ENCODE measurements around the gene SMLR1.

The SMLR1 gene

GRCh38 chr6:130851026-130851425, 23.8 kb downstream of the SMLR1 start:
- in situ Hi-C loops (cut with MboI; ENCODE audit: low pct_unique_long_range_greater_than_20kb, low sequenced_read_pairs, unreplicated experiment), result no loop called here
- TF ChIP-seq CTCF (IDR thresholded peaks at IDR 0.05; ENCODE audit: extremely low read depth, insufficient read depth, missing control alignments), result no peak
- no peak for DNase-seq (ENCODE audit: low spot score)

GRCh38 chr6:130852844-130853554, 25.8 kb downstream of the SMLR1 start:
- no peak for DNase-seq (ENCODE audit: low spot score)
- in situ Hi-C loops (cut with MboI; ENCODE audit: low pct_unique_long_range_greater_than_20kb, low sequenced_read_pairs, unreplicated experiment), result no loop called here
- TF ChIP-seq CTCF (IDR thresholded peaks at IDR 0.05; ENCODE audit: extremely low read depth, insufficient read depth, missing control alignments), result no peak

- in situ Hi-C loops (cut with MboI; ENCODE audit: low pct_unique_long_range_greater_than_20kb, low sequenced_read_pairs, unreplicated experiment), result no loop called here
- no peak for TF ChIP-seq CTCF (IDR thresholded peaks at IDR 0.05; ENCODE audit: extremely low read depth, insufficient read depth, missing control alignments)
- no peak for DNase-seq (ENCODE audit: low spot score)
Measured at GRCh38 chr6:130853555-130854183, 26.5 kb downstream of the SMLR1 start.

- DNase-seq (ENCODE audit: low spot score), result no peak
- no peak for TF ChIP-seq CTCF (IDR thresholded peaks at IDR 0.05; ENCODE audit: extremely low read depth, insufficient read depth, missing control alignments)
- in situ Hi-C loops (cut with MboI; ENCODE audit: low pct_unique_long_range_greater_than_20kb, low sequenced_read_pairs, unreplicated experiment), result no loop called here
Measured at GRCh38 chr6:130858054-130858453, 30.8 kb downstream of the SMLR1 start.

- no peak for TF ChIP-seq CTCF (IDR thresholded peaks at IDR 0.05; ENCODE audit: extremely low read depth, insufficient read depth, missing control alignments)
- in situ Hi-C loops (cut with MboI; ENCODE audit: low pct_unique_long_range_greater_than_20kb, low sequenced_read_pairs, unreplicated experiment), result no loop called here
- no peak for DNase-seq (ENCODE audit: low spot score)
Measured at GRCh38 chr6:130858498-130859160, 31.4 kb downstream of the SMLR1 start.

- TF ChIP-seq CTCF (IDR thresholded peaks at IDR 0.05; ENCODE audit: extremely low read depth, insufficient read depth, missing control alignments), result no peak
- in situ Hi-C loops (cut with MboI; ENCODE audit: low pct_unique_long_range_greater_than_20kb, low sequenced_read_pairs, unreplicated experiment), result no loop called here
- no peak for DNase-seq (ENCODE audit: low spot score)
Measured at GRCh38 chr6:130859161-130859867, 32.1 kb downstream of the SMLR1 start.
